OCI-LY3 (cell line): Measurements from ENCODE around the gene TECPR2.

Experiments used
- H2AFZ ChIP-seq: fragments of 200-600, 300-600 bp; shearing (Covaris generic); 2 replicates; pipeline ENCODE4 v1.6.0; 2014; ENCODE audit warnings: antibody characterized with exemption, low read depth, low read length
- H3K27ac ChIP-seq: fragments of 200-600, 300-600 bp; sonication (generic); 2 replicates; pipeline ENCODE4 v1.5.1; 2014; ENCODE audit warnings: mild to moderate bottlenecking, low read length, moderate library complexity, mixed read lengths
- H3K27me3 ChIP-seq: fragments of 200-600, 300-600 bp; sonication (generic); 2 replicates; pipeline ENCODE4 v1.6.1; 2014; ENCODE audit warnings: low read depth, low read length, mixed read lengths
- H3K36me3 ChIP-seq: fragments of 200-600, 300-600 bp; sonication (generic); replicated peaks from 2 replicates; pipeline ENCODE3; 2014; ENCODE audit warnings: low read depth, low read length, mixed read lengths
- H3K4me1 ChIP-seq: fragments of 300-600, 200-600 bp; sonication (generic); 2 replicates; pipeline ENCODE4 v1.6.1; 2014; ENCODE audit warnings: low read length, mixed read lengths
- H3K4me2 ChIP-seq: fragments of 200-600, 300-600 bp; sonication (generic); 2 replicates; pipeline ENCODE4 v1.6.1; 2014; ENCODE audit warnings: low read length, mixed read lengths
- H3K4me3 ChIP-seq: fragments of 300-600, 200-600 bp; sonication (generic); 2 replicates; pipeline ENCODE4 v1.5.1; 2014; ENCODE audit warnings: antibody characterized with exemption, mild to moderate bottlenecking, low read length, moderate library complexity
- H3K79me2 ChIP-seq: fragments of 300-600, 200-600 bp; shearing (Covaris generic); 2 replicates; pipeline ENCODE4 v1.6.1; 2014; ENCODE audit warnings: mild to moderate bottlenecking, low read length, mixed read lengths
- H3K9ac ChIP-seq: fragments of 300-600, 200-600 bp; shearing (Covaris generic); 2 replicates; pipeline ENCODE4 v1.6.0; 2014; ENCODE audit warnings: mild to moderate bottlenecking, low read length, moderate library complexity
- H3K9me3 ChIP-seq: fragments of 200-600, 300-600 bp; shearing (Covaris generic); 2 replicates; pipeline ENCODE4 v1.6.1; 2014; ENCODE audit warnings: low read length, mixed read lengths; ENCODE audit not compliant: insufficient read depth
- H4K20me1 ChIP-seq: fragments of 200-600, 300-600 bp; sonication (generic); 2 replicates; pipeline ENCODE4 v1.6.1; 2016; ENCODE audit warnings: low read length, mixed read lengths; ENCODE audit not compliant: insufficient read depth
- CTCF ChIP-seq: fragments of 200-600, 300-600 bp; sonication (generic); IDR thresholded peaks from 2 replicates; pipeline ENCODE4 v1.5.1; 2014; ENCODE audit warnings: antibody characterized with exemption, low read length, low read depth
- EZH2phosphoT487 ChIP-seq: fragments of 200-600 bp; shearing (Covaris generic); IDR thresholded peaks from 2 replicates; pipeline ENCODE4 v1.6.1; 2018; ENCODE audit warnings: antibody characterized with exemption, mixed run types, low read depth

Gene TECPR2

DNA sequence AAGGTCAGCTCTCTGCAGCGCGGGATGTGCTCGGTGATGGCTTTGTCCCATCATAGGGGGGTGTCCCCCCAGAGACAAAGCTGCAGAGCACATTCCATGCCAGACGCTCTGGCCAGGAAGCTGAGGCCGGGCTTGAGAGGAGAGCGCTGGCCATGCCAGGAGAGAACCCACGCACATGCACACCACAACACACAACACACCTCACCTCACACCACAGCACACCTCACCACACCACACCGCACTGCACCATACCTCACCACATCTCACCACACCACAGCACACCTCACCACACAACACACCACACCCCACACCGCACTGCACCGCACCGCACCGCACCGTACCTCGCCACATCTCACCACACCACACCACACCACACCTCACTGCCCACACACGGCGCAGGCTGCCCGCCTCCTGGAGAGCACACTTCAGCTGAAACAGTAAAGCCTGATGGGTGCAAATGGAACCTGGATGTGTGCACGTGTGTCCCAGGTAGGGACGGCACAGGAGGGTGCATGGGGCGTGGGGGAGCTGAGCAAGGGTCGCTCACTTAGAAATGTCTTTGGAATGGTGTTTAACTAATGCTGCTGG lies 136.0 kb downstream of the TECPR2 start:
- no peaks in the 10 kb centered on the region for H3K9me3 ChIP-seq
- H3K4me1 ChIP-seq, result no peaks in the 10 kb centered on the region
- no peak for TF ChIP-seq CTCF
- TF ChIP-seq EZH2phosphoT487, result no peak
- H3K27me3 ChIP-seq, result no peaks in the 10 kb centered on the region
- no peak overlapping the region for H2AFZ ChIP-seq
- no peaks in the 10 kb centered on the region for H3K79me2 ChIP-seq
- no peaks in the 10 kb centered on the region for H4K20me1 ChIP-seq
- H3K9ac ChIP-seq, result no peak overlapping the region
- H3K4me2 ChIP-seq, result no peak overlapping the region
- no peak overlapping the region for H3K27ac ChIP-seq
- no peak overlapping the region for H3K4me3 ChIP-seq
- H3K36me3 ChIP-seq, result no peaks in the 10 kb centered on the region

DNA sequence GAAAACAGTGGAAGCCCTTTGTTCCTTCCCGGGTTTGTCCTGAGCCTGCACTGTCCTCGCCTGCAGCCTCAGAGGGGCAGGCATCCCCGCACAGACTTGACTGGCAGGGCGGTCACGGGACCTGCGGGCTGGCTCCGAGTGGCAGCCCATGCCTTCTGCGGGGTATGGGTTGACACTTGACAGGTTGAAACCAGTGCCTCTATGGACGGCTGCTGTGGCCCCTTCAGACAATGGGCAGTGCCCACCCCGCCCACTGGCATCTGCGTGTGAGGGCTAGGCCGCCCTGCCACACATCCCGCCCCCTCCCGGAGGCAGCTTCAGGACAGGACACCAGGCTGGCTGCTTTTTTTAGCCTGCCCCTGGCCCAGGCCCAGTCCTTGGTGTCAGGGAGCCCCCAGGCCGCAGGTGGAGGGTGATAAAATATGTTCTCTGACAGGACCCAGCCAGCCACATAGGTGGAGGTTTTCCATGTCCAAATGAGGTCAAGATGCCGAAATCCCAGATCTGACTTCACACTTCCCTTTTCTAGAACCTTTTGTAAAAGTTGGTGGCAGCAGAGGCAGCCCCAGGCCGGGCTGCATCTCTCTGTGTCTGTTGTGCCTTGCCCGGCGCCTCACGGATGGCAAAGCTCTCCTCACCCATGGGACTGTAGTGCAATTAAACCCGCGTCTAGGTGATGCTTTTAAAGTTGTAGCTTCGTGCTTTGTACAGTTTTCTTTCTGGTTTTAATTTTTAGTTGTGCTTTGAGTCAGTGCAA lies 136.8 kb downstream of the TECPR2 start:
- Histone ChIP-seq H3K9me3 (no peaks in the 10 kb centered on the region), H3K4me1 (no peaks in the 10 kb centered on the region), H3K36me3 (no peaks in the 10 kb centered on the region), H3K79me2 (no peaks in the 10 kb centered on the region), H3K27ac (no peak overlapping the region), H3K27me3 (no peaks in the 10 kb centered on the region), H3K9ac (no peak overlapping the region), H3K4me2 (no peak overlapping the region), H3K4me3 (no peak overlapping the region), H2AFZ (no peak overlapping the region), H4K20me1 (no peaks in the 10 kb centered on the region)
- TF ChIP-seq CTCF (no peak), EZH2phosphoT487 (no peak)

DNA sequence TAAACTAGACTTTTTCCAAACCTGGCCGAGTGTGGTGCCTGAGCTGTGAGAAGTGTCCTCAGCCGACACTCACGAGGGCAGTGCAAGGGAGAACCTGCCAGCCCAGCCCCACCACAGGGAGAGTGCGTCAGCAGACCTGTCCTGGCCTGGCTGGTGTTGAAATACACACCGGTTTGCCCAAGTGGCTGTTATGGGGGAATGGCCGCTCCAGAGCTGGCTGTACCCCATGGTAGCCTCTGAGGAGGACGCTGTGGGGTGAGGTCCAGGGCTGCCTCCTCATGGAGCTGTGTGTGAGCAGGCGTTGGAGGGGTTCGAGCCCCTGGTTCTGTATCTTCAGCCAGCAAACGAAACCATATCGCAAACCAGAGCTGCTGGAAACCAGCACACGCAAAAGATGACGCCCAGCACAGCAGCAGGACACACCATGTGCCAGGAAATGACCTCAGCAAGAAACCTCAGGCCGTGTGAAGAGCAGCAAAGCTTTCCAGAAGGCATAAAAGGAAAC lies 137.5 kb downstream of the TECPR2 start:
- Histone ChIP-seq H3K4me2 (no peak overlapping the region), H3K27me3 (no peaks in the 10 kb centered on the region), H2AFZ (no peak overlapping the region), H4K20me1 (no peaks in the 10 kb centered on the region), H3K9ac (no peak overlapping the region), H3K4me1 (no peaks in the 10 kb centered on the region), H3K36me3 (no peaks in the 10 kb centered on the region), H3K79me2 (no peaks in the 10 kb centered on the region), H3K4me3 (no peak overlapping the region), H3K9me3 (no peaks in the 10 kb centered on the region), H3K27ac (no peak overlapping the region)
- no peak for TF ChIP-seq CTCF

- no peaks in the 10 kb centered on the region for H4K20me1 ChIP-seq
- no peak overlapping the region for H3K4me2 ChIP-seq
- TF ChIP-seq CTCF (no peak), EZH2phosphoT487 (no peak)
- no peaks in the 10 kb centered on the region for H3K79me2 ChIP-seq
- H2AFZ ChIP-seq, result no peak overlapping the region
- H3K4me1 ChIP-seq, result no peaks in the 10 kb centered on the region
- no peak overlapping the region for H3K27ac ChIP-seq
- no peaks in the 10 kb centered on the region for H3K36me3 ChIP-seq
- H3K9me3 ChIP-seq, result no peaks in the 10 kb centered on the region
- no peak overlapping the region for H3K4me3 ChIP-seq
- no peaks in the 10 kb centered on the region for H3K27me3 ChIP-seq
- no peak overlapping the region for H3K9ac ChIP-seq
Measured at GRCh38 chr14:102500713-102501112, 138.0 kb downstream of the TECPR2 start.
